SK-N-SH (cell line): Measurements from ENCODE around the gene GLIS1. TPM values are rescaled to one million over a fixed set of nuclear protein-coding genes. Genes with fewer than 3 reads are reported as not detected.
A peak's percentile ranks its signal among the peaks of the same experiment; 100 is the strongest.

Experiments used
- CTCF ChIA-PET: fragments of 300-600, 350-600 bp; formaldehyde crosslinking; extraction: SDS; loops from one replicate; lab custom pipeline; 2021; lab: Yijun Ruan, JAX
- POLR2A ChIA-PET: fragments of 350-600 bp; sonication (Branson Sonifier 250); formaldehyde crosslinking; extraction: SDS; loops from one replicate; lab custom pipeline; 2020; ENCODE audit warnings: antibody characterized with exemption, inconsistent platforms; lab: Yijun Ruan, JAX
- DNase-seq: peaks from one replicate; pipeline ENCODE4 v3.0.0; 2012
- H2AFZ ChIP-seq: fragments of 200-600 bp; sonication (generic); 2 replicates; pipeline ENCODE4 v1.8.1; 2016; ENCODE audit warnings: antibody characterized with exemption, mild to moderate bottlenecking, low read depth
- H3F3A ChIP-seq: fragments of 200-600 bp; sonication (generic); replicated peaks from 2 replicates; pipeline ENCODE3; 2016; ENCODE audit warnings: antibody characterized with exemption, mild to moderate bottlenecking; ENCODE audit not compliant: insufficient read depth
- H3K27ac ChIP-seq, 2 experiments: fragments of 200-500 bp in 1 of 2; fragments of 200-600 bp in 1 of 2; sonication (Bioruptor generic) in 1 of 2; sonication (generic), shearing (Covaris generic) in 1 of 2; 2 replicates each; pipeline versions ENCODE4 v1.5.1 to v1.6.1; 2014 to 2016; ENCODE audit warnings: low read depth in 2 of 2, inconsistent platforms in 1 of 2, low read length in 1 of 2, mild to moderate bottlenecking in 1 of 2, mixed read lengths in 1 of 2
- H3K27me3 ChIP-seq: fragments of 200-600 bp; sonication (generic), shearing (Covaris generic); 2 replicates; pipeline ENCODE4 v1.6.1; 2016; ENCODE audit warnings: mixed run types; ENCODE audit not compliant: insufficient read depth
- H3K36me3 ChIP-seq, 2 experiments: fragments of 200-500 bp in 1 of 2; fragments of 200-600 bp in 1 of 2; sonication (Bioruptor generic) in 1 of 2; sonication (generic) in 1 of 2; replicated peaks in 1 of 2; 2 replicates each; pipeline versions ENCODE3 to v1.5.1; 2014 to 2016; ENCODE audit warnings: low read length in 1 of 2, mild to moderate bottlenecking in 1 of 2; ENCODE audit not compliant: insufficient read depth in 2 of 2, control insufficient read depth in 1 of 2
- H3K4me1 ChIP-seq, 2 experiments: fragments of 200-500 bp in 1 of 2; fragments of 200-600 bp in 1 of 2; sonication (Bioruptor generic) in 1 of 2; sonication (generic), shearing (Covaris generic) in 1 of 2; 2 replicates each; pipeline versions ENCODE4 v1.5.1 to v1.6.1; 2014 to 2016; ENCODE audit warnings: low read depth in 1 of 2, low read length in 1 of 2, mixed run types in 1 of 2; ENCODE audit not compliant: insufficient read depth in 2 of 2, control insufficient read depth in 1 of 2
- H3K4me2 ChIP-seq: fragments of 200-600 bp; sonication (generic), shearing (Covaris generic); 2 replicates; pipeline ENCODE4 v1.6.1; 2017; ENCODE audit warnings: mixed run types
- H3K4me3 ChIP-seq, 2 experiments: fragments of 200-500 bp in 1 of 2; fragments of 200-600 bp in 1 of 2; sonication (Bioruptor generic) in 1 of 2; sonication (generic), shearing (Covaris generic) in 1 of 2; 2 replicates each; pipeline versions ENCODE4 v1.5.1 to v1.8.1; 2014 to 2016; ENCODE audit warnings: low read depth in 2 of 2, inconsistent platforms in 1 of 2, low read length in 1 of 2, mild to moderate bottlenecking in 1 of 2, mixed read lengths in 1 of 2, moderate library complexity in 1 of 2
- H3K79me2 ChIP-seq: fragments of 200-600 bp; sonication (generic); 2 replicates; pipeline ENCODE4 v1.8.1; 2017; ENCODE audit warnings: mild to moderate bottlenecking; ENCODE audit not compliant: insufficient read depth
- H3K9ac ChIP-seq: fragments of 200-600 bp; sonication (generic); 2 replicates; pipeline ENCODE4 v1.6.1; 2017; ENCODE audit warnings: mixed run types
- H3K9me2 ChIP-seq: fragments of 200-600 bp; sonication (generic); 2 replicates; pipeline ENCODE4 v1.6.1; 2017; ENCODE audit warnings: mixed run types
- H3K9me3 ChIP-seq: fragments of 200-600 bp; sonication (generic); 2 replicates; pipeline ENCODE4 v1.6.1; 2017; ENCODE audit warnings: mixed run types, mild to moderate bottlenecking, moderate library complexity
- H4K20me1 ChIP-seq: fragments of 200-600 bp; sonication (generic); 2 replicates; pipeline ENCODE4 v1.6.1; 2017; ENCODE audit warnings: mild to moderate bottlenecking, mixed run types; ENCODE audit not compliant: insufficient read depth
- CHD2 ChIP-seq: fragments of 150-350 bp; IDR thresholded peaks from 2 replicates; pipeline ENCODE4 v1.6.1; 2018; ENCODE audit warnings: low read length; ENCODE audit not compliant: partially characterized antibody
- EZH2phosphoT487 ChIP-seq: fragments of 200-600 bp; sonication (generic); IDR thresholded peaks from 2 replicates; pipeline ENCODE4 v1.6.1; 2017; ENCODE audit warnings: low read depth, mixed run types, mild to moderate bottlenecking, antibody characterized with exemption, moderate library complexity, borderline replicate concordance
- FOSL2 ChIP-seq: IDR thresholded peaks from 2 replicates; pipeline ENCODE4 v1.4.0; 2012; ENCODE audit warnings: low read depth, mild to moderate bottlenecking, moderate library complexity, borderline replicate concordance
- FOXM1 ChIP-seq: IDR thresholded peaks from 2 replicates; pipeline ENCODE4 v1.4.0; 2012; ENCODE audit warnings: low read depth, mild to moderate bottlenecking
- GATA2 ChIP-seq: sonication (generic); formaldehyde crosslinking; IDR thresholded peaks from 2 replicates; pipeline ENCODE4 v1.5.0; 2020; ENCODE audit warnings: mild to moderate bottlenecking, missing genetic modification reagents
- JUND ChIP-seq: IDR thresholded peaks from 2 replicates; pipeline ENCODE4 v1.4.0; 2012
- MEF2A ChIP-seq: IDR thresholded peaks from 2 replicates; pipeline ENCODE4 v1.4.0; 2012; ENCODE audit warnings: low read depth, borderline replicate concordance
- MXI1 ChIP-seq: IDR thresholded peaks from 2 replicates; pipeline ENCODE4 v1.6.1; 2012; ENCODE audit warnings: mild to moderate bottlenecking, low read depth, low read length, improper control_type of control experiment
- NRF1 ChIP-seq: IDR thresholded peaks from 2 replicates; pipeline ENCODE4 v1.6.1; 2012; ENCODE audit warnings: low read depth, mild to moderate bottlenecking, low read length
- POLR2AphosphoS5 ChIP-seq: IDR thresholded peaks from 2 replicates; pipeline ENCODE4 v1.6.1; 2012; ENCODE audit warnings: low read depth, low read length
- RAD21 ChIP-seq: IDR thresholded peaks from 2 replicates; pipeline ENCODE4 v1.6.1; 2012; ENCODE audit warnings: mild to moderate bottlenecking, low read length
- RCOR1 ChIP-seq: fragments of 150-350 bp; IDR thresholded peaks from 2 replicates; pipeline ENCODE4 v1.6.1; 2017; ENCODE audit warnings: antibody characterized with exemption, low read length
- SIN3A ChIP-seq: IDR thresholded peaks from 2 replicates; pipeline ENCODE4 v1.6.1; 2012; ENCODE audit warnings: low read depth, mild to moderate bottlenecking, low read length, moderate library complexity, borderline replicate concordance
- TAF1 ChIP-seq: IDR thresholded peaks from 2 replicates; pipeline ENCODE4 v1.6.1; 2012; ENCODE audit warnings: low read depth, mild to moderate bottlenecking, low read length, moderate library complexity, borderline replicate concordance
- TCF12 ChIP-seq: IDR thresholded peaks from 2 replicates; pipeline ENCODE4 v1.4.0; 2012
- TEAD4 ChIP-seq: IDR thresholded peaks from 2 replicates; pipeline ENCODE4 v1.4.0; 2012; ENCODE audit warnings: mild to moderate bottlenecking, borderline replicate concordance; ENCODE audit not compliant: insufficient read depth
- YY1 ChIP-seq: IDR thresholded peaks from 2 replicates; pipeline ENCODE4 v1.4.0; 2012; ENCODE audit warnings: low read depth, mild to moderate bottlenecking
- whole genome bisulfite sequencing: methylation state at CpG from one replicate; pipeline ENCODE4 v1.1.6; 2017; ENCODE audit warnings: low lambda C conversion rate; 5-methylcytosine and 5-hydroxymethylcytosine counted together
- polyA plus RNA-seq, 3 experiments: library from polyadenylated mRNA; depleted of rRNA; stranded (reverse); fragments of >200 nt; gene quantifications; 2 replicates each; pipeline ENCODE4 v1.2.3, GENCODE V29; 2012
- TF ChIP-seq, protein P1 (sequence below): fragments of 150-350 bp; IDR thresholded peaks from 2 replicates; pipeline ENCODE4 v1.6.1; 2017; ENCODE audit warnings: antibody characterized with exemption, low read length, low read depth, borderline replicate concordance
- TF ChIP-seq, protein P2 (sequence below): IDR thresholded peaks from 2 replicates; pipeline ENCODE4 v1.4.0; 2012; ENCODE audit warnings: low read depth

GLIS1 gene
- polyA plus RNA-seq, 1 of the 3 experiments (the other 2 are of a cell fraction) = 0.13 TPM

DNA sequence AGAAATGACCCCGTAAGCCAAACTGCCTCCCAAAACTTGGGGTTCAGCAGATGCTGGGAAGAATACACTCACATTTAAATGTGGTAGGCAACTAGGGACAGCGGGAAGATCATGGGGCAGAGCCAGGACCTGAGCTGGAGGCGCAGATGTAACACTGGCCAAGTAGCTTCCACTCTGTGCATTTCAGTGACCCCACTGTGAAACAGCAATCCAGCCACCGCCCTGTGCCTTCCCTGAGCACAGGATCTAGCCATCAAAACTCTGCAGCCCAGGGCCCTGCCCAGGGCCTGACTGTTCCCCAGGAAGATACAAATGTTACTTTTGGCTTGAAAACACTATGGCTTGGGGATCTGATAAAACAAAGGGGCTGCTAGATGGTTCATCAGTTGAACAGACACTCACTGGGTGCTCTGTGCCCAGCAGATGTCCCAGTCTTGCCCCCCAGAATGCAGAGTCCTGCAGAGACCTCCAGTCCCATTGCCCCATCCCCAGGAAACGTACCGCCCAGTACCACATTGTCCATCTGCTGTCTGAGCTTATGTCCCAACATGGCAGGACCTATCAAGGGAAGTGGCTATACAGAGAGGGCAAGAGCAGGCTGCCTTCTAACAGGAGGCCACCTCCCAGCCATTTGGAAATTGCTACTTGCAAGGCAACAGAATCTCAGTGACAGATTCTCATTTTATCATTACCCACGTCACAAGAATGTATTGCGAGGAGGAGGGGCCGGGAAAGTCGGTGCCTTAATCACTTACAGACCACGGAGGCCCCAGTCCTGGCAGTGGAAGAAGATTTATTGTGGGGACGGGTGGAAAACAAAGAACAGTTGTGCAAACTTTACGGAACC is 155.7 kb downstream of the GLIS1 start:
- POLR2A ChIA-PET = no interaction called here
- CTCF ChIA-PET = interaction anchor here (7.6 kb wide), 1 partner anchor 98 kb away, joined by 39 read pairs; no protein-coding TSS in a partner anchor

DNA sequence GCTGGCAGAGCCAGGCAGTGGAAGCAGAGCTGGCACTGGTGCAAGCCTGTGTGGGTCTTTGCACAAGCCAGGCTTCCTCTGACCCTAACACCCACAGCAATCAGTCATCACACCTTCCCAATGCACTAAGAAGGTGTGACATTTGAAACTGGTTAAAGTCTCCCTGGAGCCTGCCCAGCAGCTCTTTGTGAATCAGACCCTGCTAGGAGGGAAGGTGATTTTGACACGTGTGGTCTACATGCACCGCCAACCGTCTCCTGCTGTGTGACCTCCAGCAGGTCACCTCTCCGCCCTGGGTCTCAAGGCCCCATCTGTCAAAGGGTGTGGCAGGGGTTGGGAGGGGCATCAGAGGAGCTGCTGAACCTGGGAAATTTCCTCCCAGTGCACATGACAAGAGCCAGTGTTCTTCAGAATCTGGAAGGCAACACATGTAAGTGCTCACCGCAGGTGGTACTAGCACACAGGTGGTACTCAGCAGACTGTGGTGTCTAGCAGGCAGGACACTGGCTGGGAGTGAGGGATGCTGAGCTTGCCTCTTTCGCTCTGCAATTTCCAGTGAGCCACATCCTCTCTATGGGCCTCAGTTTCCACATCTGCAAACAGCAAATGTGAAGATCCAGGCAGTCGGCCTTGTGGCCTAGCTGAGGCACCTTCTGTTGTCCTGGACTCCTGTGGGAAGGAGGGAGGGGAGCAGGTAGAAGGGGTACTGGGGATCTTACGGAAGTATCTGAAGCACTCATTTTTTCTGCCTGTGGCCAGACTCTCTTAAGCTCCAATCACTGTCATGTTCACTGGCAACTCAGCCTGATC is 156.5 kb downstream of the GLIS1 start:
- no peak for DNase-seq
- H3K79me2 ChIP-seq = no peaks in the 10 kb centered on the region
- no peak overlapping the region for H2AFZ ChIP-seq
- 94% methylated on average over 8 of the region's 8 CpGs for WGBS
- H3K4me3 ChIP-seq = no peak overlapping the region
- H4K20me1 ChIP-seq = no peaks in the 10 kb centered on the region
- no peak overlapping the region for H3K4me2 ChIP-seq
- H3K4me1 ChIP-seq = peaks cover 0 to 74% of the 10 kb centered on the region in 2 experiments; a peak in 2 of 4 replicates
- H3K9ac ChIP-seq = no peak overlapping the region
- no peaks in the 10 kb centered on the region for H3K9me3 ChIP-seq
- H3F3A ChIP-seq = no peaks in the 10 kb centered on the region
- no peaks in the 10 kb centered on the region for H3K27me3 ChIP-seq
- POLR2A ChIA-PET = no interaction called here
- TF ChIP-seq RCOR1 (no peak), MEF2A (no peak), RAD21 (no peak), MXI1 (no peak), TCF12 (no peak), JUND (no peak), FOSL2 (no peak), GATA2 (CRISPR knock-in tag) (no peak), SIN3A (no peak), POLR2AphosphoS5 (no peak), TEAD4 (no peak), EZH2phosphoT487 (no peak), CHD2 (no peak), FOXM1 (no peak), NRF1 (no peak), YY1 (no peak), TAF1 (no peak)
- TF ChIP-seq, protein P1, sequence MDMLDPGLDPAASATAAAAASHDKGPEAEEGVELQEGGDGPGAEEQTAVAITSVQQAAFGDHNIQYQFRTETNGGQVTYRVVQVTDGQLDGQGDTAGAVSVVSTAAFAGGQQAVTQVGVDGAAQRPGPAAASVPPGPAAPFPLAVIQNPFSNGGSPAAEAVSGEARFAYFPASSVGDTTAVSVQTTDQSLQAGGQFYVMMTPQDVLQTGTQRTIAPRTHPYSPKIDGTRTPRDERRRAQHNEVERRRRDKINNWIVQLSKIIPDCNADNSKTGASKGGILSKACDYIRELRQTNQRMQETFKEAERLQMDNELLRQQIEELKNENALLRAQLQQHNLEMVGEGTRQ = no peak
- TF ChIP-seq, protein P2, sequence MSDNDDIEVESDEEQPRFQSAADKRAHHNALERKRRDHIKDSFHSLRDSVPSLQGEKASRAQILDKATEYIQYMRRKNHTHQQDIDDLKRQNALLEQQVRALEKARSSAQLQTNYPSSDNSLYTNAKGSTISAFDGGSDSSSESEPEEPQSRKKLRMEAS = no peak
- CTCF ChIA-PET = interaction anchor here (0.8 to 7.6 kb wide), 5 partner anchors 13 to 102 kb away, joined by 3 to 39 read pairs (median 4); no protein-coding TSS in a partner anchor
- H3K36me3 ChIP-seq = no peaks in the 10 kb centered on the region
- peak overlapping the region in 1 of 2 experiments; percentile 28; a peak in 1 of 4 replicates for H3K27ac ChIP-seq
- no peaks in the 10 kb centered on the region for H3K9me2 ChIP-seq

More for the DNA sequence above, 155.7 kb downstream of the GLIS1 start:
- H3K4me2 ChIP-seq = no peak overlapping the region
- H3F3A ChIP-seq = no peaks in the 10 kb centered on the region
- no peak overlapping the region for H3K9ac ChIP-seq
- TF ChIP-seq TCF12 (peak; percentile 20; the same call in 1 of the 2 replicates), CHD2 (no peak)
- H3K36me3 ChIP-seq = no peaks in the 10 kb centered on the region
- no peaks in the 10 kb centered on the region for H3K79me2 ChIP-seq
- no peaks in the 10 kb centered on the region for H3K9me3 ChIP-seq
- H2AFZ ChIP-seq = no peak overlapping the region
- peaks cover 0 to 78% of the 10 kb centered on the region in 2 experiments; a peak in 2 of 4 replicates for H3K4me1 ChIP-seq
- WGBS = 60% methylated on average over 11 of the region's 13 CpGs
- H3K4me3 ChIP-seq = no peak overlapping the region
- DNase-seq = no peak
- H3K27ac ChIP-seq = peak overlapping the region in 1 of 2 experiments; percentile 83; a peak in 1 of 4 replicates
- H3K9me2 ChIP-seq = no peaks in the 10 kb centered on the region
- H4K20me1 ChIP-seq = no peaks in the 10 kb centered on the region
- H3K27me3 ChIP-seq = no peaks in the 10 kb centered on the region
